K562 (cell line): ENCODE data around the gene RNASE13.

ENCODE experiments used
- CREB1 ChIP-seq, 2 experiments: sonication (generic) in 1 of 2; formaldehyde crosslinking in 1 of 2; IDR thresholded peaks; 2 replicates each; pipeline versions ENCODE4 v1.6.1 to v1.8.0; 2012 to 2022; ENCODE audit warnings: inconsistent platforms in 1 of 2, mild to moderate bottlenecking in 1 of 2, missing genetic modification reagents in 1 of 2, moderate library complexity in 1 of 2
- ZNF717 ChIP-seq: fragments of 250-450 bp; sonication (Bioruptor Pico); IDR thresholded peaks from 2 replicates; pipeline ENCODE4 v1.5.0; 2021
- TF ChIP-seq, protein P1 (sequence below): fragments of 450-650 bp; IDR thresholded peaks from 2 replicates; pipeline ENCODE4 v1.6.1; 2018; ENCODE audit not compliant: partially characterized antibody
- TF ChIP-seq, protein P2 (sequence below): fragments of 250-450 bp; sonication (Bioruptor Pico); IDR thresholded peaks from 2 replicates; pipeline ENCODE4 v1.5.0; 2021
- TF ChIP-seq, protein P3 (sequence below), 3 experiments: IDR thresholded peaks in 2 of 3; conservative IDR thresholded peaks in 1 of 3; 2 replicates each; pipeline ENCODE4 v1.5.1; 2011 to 2012; ENCODE audit warnings: low read length in 3 of 3, mild to moderate bottlenecking in 3 of 3, control low read depth in 2 of 3, improper control_type of control experiment in 1 of 3, inconsistent platforms in 1 of 3, low read depth in 1 of 3, mixed read lengths in 1 of 3, moderate library complexity in 1 of 3; ENCODE audit not compliant: insufficient read depth in 2 of 3

DNA sequence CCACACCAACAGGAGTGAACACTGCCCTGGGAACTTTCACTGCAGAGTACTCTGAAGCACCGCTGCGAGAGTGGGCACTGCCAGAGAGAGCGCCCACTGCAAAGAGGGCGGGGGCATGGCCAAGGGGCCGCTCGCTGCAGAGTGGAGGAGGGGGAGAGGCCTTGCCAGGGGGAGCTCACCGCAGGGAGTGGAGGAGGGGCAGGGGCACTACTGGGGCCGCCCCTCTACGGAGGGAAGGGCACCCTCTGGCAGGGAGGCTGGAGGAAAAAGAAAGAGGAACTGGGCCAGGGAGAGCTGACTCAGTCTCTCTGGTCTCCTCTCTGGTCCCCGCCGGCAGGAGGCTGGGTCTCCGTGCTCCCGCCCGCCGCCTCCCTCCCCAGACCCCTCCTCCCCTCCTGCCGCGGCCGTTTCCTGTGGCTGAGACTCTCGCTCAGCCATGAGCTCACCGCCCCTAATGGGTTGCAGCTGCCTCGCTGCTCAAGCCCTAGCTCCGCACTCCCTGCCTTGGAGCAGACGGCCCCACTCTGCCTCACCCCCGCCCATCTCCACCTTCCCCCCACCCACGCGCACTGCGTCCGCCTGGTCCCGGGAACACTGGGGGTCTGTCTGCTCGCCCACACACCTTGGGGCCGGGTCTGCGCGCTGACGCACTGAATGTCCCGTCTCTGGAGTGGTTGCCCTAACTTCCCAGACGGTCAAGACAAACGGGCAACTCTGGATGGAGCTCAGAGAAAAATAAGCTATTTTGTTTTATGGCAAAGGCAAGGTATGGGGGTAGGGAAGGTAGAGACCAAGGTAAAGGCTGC lies 36.8 kb upstream of the RNASE13 start:
- TF ChIP-seq, protein P1, sequence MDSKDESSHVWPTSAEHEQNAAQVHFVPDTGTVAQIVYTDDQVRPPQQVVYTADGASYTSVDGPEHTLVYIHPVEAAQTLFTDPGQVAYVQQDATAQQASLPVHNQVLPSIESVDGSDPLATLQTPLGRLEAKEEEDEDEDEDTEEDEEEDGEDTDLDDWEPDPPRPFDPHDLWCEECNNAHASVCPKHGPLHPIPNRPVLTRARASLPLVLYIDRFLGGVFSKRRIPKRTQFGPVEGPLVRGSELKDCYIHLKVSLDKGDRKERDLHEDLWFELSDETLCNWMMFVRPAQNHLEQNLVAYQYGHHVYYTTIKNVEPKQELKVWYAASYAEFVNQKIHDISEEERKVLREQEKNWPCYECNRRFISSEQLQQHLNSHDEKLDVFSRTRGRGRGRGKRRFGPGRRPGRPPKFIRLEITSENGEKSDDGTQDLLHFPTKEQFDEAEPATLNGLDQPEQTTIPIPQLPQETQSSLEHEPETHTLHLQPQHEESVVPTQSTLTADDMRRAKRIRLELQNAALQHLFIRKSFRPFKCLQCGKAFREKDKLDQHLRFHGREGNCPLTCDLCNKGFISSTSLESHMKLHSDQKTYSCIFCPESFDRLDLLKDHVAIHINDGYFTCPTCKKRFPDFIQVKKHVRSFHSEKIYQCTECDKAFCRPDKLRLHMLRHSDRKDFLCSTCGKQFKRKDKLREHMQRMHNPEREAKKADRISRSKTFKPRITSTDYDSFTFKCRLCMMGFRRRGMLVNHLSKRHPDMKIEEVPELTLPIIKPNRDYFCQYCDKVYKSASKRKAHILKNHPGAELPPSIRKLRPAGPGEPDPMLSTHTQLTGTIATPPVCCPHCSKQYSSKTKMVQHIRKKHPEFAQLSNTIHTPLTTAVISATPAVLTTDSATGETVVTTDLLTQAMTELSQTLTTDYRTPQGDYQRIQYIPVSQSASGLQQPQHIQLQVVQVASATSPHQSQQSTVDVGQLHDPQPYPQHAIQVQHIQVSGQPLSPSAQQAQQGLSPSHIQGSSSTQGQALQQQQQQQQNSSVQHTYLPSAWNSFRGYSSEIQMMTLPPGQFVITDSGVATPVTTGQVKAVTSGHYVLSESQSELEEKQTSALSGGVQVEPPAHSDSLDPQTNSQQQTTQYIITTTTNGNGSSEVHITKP = no peak
- TF ChIP-seq CREB1 (IDR thresholded peaks at IDR 0.05) (no peak), CREB1 (CRISPR knock-in tag; IDR thresholded peaks at IDR 0.05) (no peak), ZNF717 (CRISPR knock-in tag) (no peak)
- TF ChIP-seq, protein P2, sequence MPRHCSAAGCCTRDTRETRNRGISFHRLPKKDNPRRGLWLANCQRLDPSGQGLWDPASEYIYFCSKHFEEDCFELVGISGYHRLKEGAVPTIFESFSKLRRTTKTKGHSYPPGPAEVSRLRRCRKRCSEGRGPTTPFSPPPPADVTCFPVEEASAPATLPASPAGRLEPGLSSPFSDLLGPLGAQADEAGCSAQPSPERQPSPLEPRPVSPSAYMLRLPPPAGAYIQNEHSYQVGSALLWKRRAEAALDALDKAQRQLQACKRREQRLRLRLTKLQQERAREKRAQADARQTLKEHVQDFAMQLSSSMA (CRISPR knock-in tag) = no peak
- TF ChIP-seq, protein P3, sequence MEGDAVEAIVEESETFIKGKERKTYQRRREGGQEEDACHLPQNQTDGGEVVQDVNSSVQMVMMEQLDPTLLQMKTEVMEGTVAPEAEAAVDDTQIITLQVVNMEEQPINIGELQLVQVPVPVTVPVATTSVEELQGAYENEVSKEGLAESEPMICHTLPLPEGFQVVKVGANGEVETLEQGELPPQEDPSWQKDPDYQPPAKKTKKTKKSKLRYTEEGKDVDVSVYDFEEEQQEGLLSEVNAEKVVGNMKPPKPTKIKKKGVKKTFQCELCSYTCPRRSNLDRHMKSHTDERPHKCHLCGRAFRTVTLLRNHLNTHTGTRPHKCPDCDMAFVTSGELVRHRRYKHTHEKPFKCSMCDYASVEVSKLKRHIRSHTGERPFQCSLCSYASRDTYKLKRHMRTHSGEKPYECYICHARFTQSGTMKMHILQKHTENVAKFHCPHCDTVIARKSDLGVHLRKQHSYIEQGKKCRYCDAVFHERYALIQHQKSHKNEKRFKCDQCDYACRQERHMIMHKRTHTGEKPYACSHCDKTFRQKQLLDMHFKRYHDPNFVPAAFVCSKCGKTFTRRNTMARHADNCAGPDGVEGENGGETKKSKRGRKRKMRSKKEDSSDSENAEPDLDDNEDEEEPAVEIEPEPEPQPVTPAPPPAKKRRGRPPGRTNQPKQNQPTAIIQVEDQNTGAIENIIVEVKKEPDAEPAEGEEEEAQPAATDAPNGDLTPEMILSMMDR (IDR thresholded peaks at IDR 0.05 in 2 of 3, conservative IDR thresholded peaks at IDR 0.05 in 1 of 3; ENCODE audit: insufficient read depth in 2 of 3, low read depth in 1 of 3, low read length in 3 of 3) = no peak
